Measurements from ENCODE around the gene NIM1K.

GRCh38 chr5:43227655-43228054, 35.6 kb downstream of the NIM1K start:
- TF ChIP-seq CTCF (IDR thresholded peaks at IDR 0.05) (peak in 2 of 3 experiments; percentile 30 to 44), POLR2A (IDR thresholded peaks at IDR 0.05) (no peak)

Measured in testis (tissue), 2 donors.